ENCODE results near the gene GOLGA1. TPM values are rescaled to one million over a fixed set of nuclear protein-coding genes. Genes with fewer than 3 reads are reported as not detected.
"Not testable (repeated sequence)": the region's sequence is repeated elsewhere in the genome, so short reads cannot be mapped to it uniquely, and the experiment has no call there.

Gene GOLGA1
- total RNA-seq, 1 donor from 2014 or later: 36.8 TPM

DNA sequence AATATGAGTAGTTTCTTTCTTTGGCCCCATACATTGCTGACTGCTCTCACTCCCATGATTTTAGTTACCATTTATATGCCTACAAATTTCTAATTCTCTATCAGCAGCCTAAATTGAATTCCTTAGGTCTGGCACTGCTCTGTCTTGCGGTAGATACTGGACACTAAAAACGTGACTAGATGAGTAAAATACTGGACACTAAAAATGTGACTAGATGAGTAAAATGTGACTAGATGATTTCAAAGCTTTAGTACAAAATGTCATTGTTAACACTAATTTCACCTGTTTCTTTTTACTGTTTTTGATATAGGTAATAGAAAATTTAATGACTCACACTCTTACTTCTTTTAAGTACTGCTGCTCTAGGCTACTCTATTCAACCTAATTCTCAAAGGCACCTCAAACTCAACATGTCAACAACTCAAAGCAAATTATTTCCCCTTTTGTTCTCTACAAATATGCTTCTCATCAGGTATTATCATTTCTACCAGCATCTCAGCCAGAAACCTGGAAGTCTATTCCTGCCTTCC is 31.4 kb upstream of the GOLGA1 start:
- no peaks in the 10 kb centered on the region for H3K4me1 ChIP-seq
- H3K27me3 ChIP-seq: no peaks in the 10 kb centered on the region
- H3K36me3 ChIP-seq: peaks cover 2 to 28% of the 10 kb centered on the region in 2 donors
- no peak for DNase-seq (ENCODE audit: low spot score in 2 of 2)
- H3K27ac ChIP-seq: no peak overlapping the region
- no peaks in the 10 kb centered on the region for H3K9me3 ChIP-seq
- no peak for TF ChIP-seq CTCF (IDR thresholded peaks at IDR 0.05)
- intact Hi-C loops (cut with DNase I): no loop called here
- H3K4me3 ChIP-seq: no peak overlapping the region

DNA sequence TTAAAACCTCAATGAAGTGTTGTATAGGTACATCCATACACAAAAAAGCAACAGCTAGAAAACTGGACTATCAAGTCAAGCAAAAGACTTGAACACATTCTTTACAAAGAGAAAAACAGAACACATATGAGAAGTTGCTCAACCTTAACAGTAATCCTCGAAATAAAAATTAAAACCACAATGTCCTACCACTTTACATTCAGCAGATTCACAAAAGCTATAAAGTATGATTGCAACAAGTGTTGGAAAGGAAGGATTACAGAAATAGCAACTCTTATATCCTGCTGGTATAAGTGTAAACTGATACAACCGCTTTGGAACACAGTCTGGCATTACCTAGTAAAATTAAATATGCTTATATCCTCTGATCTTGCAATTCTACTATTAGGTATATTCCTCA is 28.5 kb upstream of the GOLGA1 start:
- no peaks in the 10 kb centered on the region for H3K9me3 ChIP-seq
- H3K27me3 ChIP-seq: no peaks in the 10 kb centered on the region
- intact Hi-C loops (cut with DNase I): no loop called here
- H3K4me3 ChIP-seq: no peak overlapping the region
- peaks cover 2 to 21% of the 10 kb centered on the region in 2 donors for H3K36me3 ChIP-seq
- H3K27ac ChIP-seq: no peak overlapping the region
- TF ChIP-seq CTCF (IDR thresholded peaks at IDR 0.05): no peak
- DNase-seq (ENCODE audit: low spot score in 2 of 2): no peak
- no peaks in the 10 kb centered on the region for H3K4me1 ChIP-seq

GRCh38 chr9:124968238-124968637 is 27.4 kb upstream of the GOLGA1 start:
- H3K27me3 ChIP-seq: no peaks in the 10 kb centered on the region
- no peaks in the 10 kb centered on the region for H3K9me3 ChIP-seq
- no peak overlapping the region for H3K4me3 ChIP-seq
- H3K36me3 ChIP-seq: peaks cover 2 to 14% of the 10 kb centered on the region in 2 donors
- no peak for DNase-seq (ENCODE audit: low spot score in 2 of 2)
- TF ChIP-seq CTCF (IDR thresholded peaks at IDR 0.05): no peak
- H3K4me1 ChIP-seq: no peaks in the 10 kb centered on the region
- intact Hi-C loops (cut with DNase I): no loop called here
- H3K27ac ChIP-seq: no peak overlapping the region

DNA sequence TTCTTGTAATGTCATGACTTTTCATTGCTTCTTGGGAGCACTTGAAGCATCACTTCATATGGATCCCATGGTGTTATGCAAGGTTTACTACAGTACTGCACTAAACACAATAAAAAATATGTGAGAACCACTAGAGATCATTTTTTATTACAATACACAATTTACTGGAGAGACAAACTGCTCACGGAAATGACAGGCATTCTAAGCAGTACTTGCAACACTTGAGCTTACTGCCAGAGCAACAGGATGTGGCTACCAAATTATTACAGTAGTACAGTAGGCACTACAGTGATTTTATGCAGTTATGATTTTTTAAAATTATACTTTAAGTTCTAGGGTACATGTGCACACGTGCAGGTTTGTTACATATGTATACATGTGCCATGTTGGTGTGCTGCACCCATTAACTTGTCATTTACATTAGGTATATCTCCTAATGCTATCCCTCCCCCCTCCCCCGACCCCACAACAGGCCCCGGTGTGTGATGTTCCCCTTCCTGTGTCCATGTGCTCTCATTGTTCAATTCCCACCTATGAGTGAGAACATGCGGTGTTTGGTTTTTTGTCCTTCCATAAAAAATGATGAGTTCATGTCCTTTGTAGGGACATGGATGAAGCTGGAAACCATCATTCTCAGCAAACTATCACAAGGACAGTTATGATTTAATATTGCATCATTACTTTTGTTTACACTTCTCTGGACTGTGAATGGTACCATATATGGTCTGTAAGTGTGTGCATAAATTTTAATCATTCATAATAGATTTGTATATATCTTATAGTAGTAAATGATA is 25.1 kb upstream of the GOLGA1 start:
- H3K9me3 ChIP-seq; DNase-seq (ENCODE audit: low spot score in 2 of 2); H3K27me3 ChIP-seq; H3K4me1 ChIP-seq; H3K27ac ChIP-seq; intact Hi-C loops (cut with DNase I); H3K4me3 ChIP-seq: not testable (repeated sequence)
- peaks cover 2 to 14% of the 10 kb centered on the region in 2 donors for H3K36me3 ChIP-seq

- H3K27me3 ChIP-seq: no peaks in the 10 kb centered on the region
- H3K27ac ChIP-seq: no peak overlapping the region
- H3K4me3 ChIP-seq: no peak overlapping the region
- no peaks in the 10 kb centered on the region for H3K4me1 ChIP-seq
- intact Hi-C loops (cut with DNase I): no loop called here
- no peak for TF ChIP-seq CTCF (IDR thresholded peaks at IDR 0.05)
- peaks cover 2 to 14% of the 10 kb centered on the region in 2 donors for H3K36me3 ChIP-seq
- DNase-seq (ENCODE audit: low spot score in 2 of 2): no peak
- no peaks in the 10 kb centered on the region for H3K9me3 ChIP-seq
These were observed 23.7 kb upstream of the GOLGA1 start for GRCh38 chr9:124964604-124965003.

GRCh38 chr9:124964056-124964455 is 23.2 kb upstream of the GOLGA1 start:
- H3K4me1 ChIP-seq: no peaks in the 10 kb centered on the region
- intact Hi-C loops (cut with DNase I): no loop called here

More at GRCh38 chr9:124964056-124964455, 23.2 kb upstream of the GOLGA1 start:
- TF ChIP-seq CTCF (IDR thresholded peaks at IDR 0.05): no peak
- Histone ChIP-seq H3K4me3 (no peak overlapping the region), H3K27me3 (no peaks in the 10 kb centered on the region), H3K36me3 (peaks cover 2 to 14% of the 10 kb centered on the region in 2 donors), H3K9me3 (no peaks in the 10 kb centered on the region), H3K27ac (no peak overlapping the region)
- no peak for DNase-seq (ENCODE audit: low spot score in 2 of 2)
